ENCODE measurements around the gene CGN.

The CGN gene

DNA sequence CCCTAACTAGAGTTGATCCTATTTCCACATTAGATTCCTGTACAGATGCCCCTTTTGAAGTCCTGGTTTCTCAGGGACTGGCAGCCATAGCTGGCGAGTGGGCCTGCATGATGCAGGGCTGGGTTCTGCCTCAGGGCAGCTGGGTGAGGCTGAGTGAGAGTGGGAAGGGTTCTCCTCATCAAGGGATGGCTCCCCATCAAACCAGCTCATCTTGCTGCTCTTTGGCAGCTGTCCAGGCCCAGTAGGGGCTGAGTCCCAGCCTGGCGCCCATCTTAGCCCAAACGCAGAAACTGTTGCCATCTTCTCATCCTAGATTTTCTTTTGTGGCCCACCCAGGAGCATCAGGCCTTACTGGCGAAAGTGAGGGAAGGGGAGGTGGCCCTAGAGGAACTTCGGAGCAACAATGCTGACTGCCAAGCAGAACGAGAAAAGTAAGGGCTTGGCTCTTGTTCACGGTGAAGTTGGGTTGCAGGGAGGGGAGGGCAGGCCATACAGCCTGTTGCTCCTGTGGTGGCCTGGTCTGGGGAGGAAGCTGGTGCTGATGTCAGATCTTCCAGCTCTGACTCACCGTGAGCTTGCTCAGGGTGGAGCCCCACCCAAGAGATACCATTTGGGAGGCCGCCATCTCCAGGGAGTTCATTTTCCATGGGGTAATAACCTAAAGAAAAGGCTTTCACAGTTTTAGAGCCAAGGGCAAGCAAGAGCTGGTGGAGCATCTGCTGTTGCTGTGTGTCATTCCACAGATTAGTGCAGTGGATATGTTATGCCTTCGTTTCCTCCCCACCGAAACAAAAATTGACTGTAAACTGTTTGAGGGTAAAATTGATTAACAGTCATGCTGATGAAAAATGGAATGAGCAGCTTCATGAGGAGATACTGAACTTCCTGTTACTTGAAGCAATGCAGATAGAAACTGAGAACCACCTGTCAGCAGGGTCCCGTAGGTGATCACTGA lies 63.7 kb downstream of the CGN start:
- TF ChIP-seq, protein P1, sequence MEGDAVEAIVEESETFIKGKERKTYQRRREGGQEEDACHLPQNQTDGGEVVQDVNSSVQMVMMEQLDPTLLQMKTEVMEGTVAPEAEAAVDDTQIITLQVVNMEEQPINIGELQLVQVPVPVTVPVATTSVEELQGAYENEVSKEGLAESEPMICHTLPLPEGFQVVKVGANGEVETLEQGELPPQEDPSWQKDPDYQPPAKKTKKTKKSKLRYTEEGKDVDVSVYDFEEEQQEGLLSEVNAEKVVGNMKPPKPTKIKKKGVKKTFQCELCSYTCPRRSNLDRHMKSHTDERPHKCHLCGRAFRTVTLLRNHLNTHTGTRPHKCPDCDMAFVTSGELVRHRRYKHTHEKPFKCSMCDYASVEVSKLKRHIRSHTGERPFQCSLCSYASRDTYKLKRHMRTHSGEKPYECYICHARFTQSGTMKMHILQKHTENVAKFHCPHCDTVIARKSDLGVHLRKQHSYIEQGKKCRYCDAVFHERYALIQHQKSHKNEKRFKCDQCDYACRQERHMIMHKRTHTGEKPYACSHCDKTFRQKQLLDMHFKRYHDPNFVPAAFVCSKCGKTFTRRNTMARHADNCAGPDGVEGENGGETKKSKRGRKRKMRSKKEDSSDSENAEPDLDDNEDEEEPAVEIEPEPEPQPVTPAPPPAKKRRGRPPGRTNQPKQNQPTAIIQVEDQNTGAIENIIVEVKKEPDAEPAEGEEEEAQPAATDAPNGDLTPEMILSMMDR (conservative IDR thresholded peaks at IDR 0.05): no peak

DNA sequence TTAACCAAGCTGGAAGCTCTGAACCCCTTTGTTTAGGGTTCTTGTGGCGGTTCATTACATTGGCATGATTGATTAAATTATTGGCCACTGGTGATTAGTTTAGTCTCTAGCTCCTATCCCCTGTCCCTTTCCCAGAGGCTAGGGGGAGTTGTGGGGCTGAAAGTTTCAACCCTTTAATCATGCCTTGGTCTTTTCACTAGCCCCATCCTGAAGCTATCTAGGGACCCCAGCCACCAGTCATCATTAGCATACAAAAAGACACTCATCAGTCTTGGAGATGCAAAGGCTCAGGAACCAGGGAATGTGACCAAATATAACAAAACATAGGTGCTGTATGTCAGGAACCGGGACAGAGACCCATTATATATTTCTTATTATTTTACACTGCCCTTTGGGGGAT lies 66.0 kb downstream of the CGN start:
- TF ChIP-seq, protein P1 (conservative IDR thresholded peaks at IDR 0.05): no peak
- no peak overlapping the region for H3K27ac ChIP-seq

More for the DNA sequence above, 63.7 kb downstream of the CGN start:
- H3K27ac ChIP-seq: no peak overlapping the region

DNA sequence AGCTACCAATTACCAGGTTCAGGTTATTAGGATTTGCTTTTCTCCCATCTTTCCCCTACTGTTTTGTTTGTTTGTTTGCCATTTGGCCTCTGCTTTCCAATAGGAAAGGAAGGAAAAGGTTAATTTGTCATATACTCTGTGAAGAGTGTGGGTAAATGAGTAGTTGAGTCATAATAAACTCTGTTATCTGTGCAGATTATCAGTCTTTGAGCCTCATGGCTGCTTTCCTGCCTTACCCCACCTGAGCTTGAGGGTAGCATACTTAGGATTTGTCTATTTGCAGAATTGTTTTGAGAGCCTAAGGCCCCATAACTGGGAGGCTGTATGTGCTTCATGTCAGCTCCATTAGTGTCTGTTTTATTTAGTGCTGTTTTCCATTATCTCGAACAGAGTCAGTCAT lies 67.8 kb downstream of the CGN start:
- TF ChIP-seq, protein P1 (conservative IDR thresholded peaks at IDR 0.05): no peak
- no peak overlapping the region for H3K27ac ChIP-seq

DNA sequence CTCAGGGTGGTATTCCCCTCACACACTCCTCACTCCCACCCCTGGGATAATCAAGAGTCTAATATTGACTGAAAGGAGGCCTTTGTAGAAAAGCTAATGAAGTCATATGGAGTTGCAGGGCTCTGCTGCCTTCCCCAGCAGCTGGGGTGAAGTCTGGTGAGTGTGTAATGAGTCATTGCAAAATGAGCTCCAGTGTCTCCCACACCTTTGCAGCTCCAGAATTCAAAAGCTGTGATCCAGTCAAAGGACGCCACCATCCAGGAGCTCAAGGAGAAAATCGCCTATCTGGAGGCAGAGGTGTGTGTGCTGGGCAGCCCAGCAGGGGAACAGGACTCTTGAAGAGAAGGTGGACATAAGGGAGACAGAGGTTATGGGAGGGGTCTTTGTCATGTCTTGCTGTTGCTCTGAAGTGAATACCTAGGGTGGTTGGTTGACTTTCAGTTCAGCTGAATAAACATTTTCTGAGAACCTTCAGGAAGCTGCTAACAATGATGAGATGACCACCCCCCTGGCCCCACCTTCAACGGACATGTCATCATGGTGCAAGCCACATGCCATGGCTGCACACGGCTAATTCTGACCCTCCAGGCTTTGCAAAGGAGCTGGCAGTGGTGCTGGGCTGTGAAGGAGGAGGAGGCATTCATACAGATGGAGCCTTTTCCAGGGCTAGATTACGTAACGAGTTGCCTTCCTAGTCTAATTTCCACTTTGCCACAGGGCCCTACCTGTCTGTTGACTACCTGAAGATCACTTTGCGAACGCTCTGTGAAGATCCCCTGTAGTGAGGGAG lies 68.4 kb downstream of the CGN start:
- no peak overlapping the region for H3K27ac ChIP-seq
- TF ChIP-seq, protein P1 (conservative IDR thresholded peaks at IDR 0.05): no peak

DNA sequence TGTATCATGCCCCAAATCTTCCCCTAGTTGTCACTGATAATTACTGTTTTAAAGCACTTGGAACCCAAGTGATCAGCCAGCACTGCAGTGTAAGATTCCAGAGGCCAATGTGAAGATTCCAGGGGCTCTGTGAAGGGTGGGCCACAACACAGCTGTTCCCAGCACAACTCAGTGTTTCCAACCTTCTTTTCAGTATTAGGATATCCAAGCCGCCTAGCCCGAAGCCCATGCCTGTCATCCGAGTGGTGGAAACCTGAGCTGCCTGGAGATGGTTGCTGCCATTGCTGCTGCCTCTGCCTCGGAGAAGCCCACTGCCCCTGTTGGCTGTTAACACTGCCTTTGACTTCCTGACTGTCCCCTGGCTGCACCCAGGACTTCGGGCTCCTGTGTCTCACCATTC lies 70.3 kb downstream of the CGN start:
- no peak overlapping the region for H3K27ac ChIP-seq

DNA sequence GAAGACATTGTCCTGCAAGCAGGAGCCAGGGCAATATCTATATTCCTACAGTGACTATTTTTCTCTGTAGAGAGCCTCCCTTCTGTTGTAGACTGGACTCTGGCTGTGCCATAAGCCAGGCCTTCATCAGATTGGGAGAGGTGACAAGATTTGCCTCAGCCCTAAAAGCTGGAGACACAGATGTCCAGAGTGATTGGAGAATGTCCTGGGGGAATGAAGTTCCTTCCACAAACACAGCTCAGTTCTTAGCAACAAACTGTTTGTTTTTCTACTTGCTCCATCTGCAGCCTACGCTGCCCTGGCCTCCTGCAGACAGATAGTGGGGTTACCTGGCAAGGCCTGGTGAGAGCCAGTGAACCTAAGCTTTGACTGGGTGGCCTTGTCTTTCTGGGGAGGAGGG lies 70.7 kb downstream of the CGN start:
- H3K27ac ChIP-seq: no peak overlapping the region
- TF ChIP-seq, protein P1 (conservative IDR thresholded peaks at IDR 0.05): no peak

More for the DNA sequence above, 70.3 kb downstream of the CGN start:
- TF ChIP-seq, protein P1 (conservative IDR thresholded peaks at IDR 0.05): no peak

DNA sequence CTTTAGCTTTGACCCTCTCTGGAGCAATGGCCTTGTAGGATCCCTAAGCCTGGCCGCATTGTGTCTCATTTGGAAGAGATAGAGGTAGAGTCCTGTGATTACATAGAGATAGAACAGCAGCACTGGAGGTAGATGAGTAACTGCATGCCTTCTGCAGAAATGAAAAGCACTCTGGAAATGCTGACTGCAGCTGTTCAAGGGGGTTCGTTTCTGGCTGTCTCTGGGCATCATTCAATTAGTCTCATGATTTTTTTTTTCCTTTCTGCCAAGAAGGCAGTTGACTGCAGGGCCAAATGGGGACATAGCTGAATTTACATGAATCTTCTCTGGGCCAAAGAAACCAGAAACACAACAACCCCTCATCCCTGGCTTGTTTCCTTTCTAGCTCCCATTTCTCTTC lies 72.6 kb downstream of the CGN start:
- TF ChIP-seq, protein P1 (conservative IDR thresholded peaks at IDR 0.05): no peak
- H3K27ac ChIP-seq: no peak overlapping the region
